CD4-positive, alpha-beta memory T cell (primary cell): ENCODE results near the gene CTNNA2. TPM values are rescaled to one million over a fixed set of nuclear protein-coding genes. Genes with fewer than 3 reads are reported as not detected.

Source experiments
- CTCF ChIA-PET: fragments of 350-600 bp; sonication (Branson Sonifier 250); formaldehyde crosslinking; loops from one replicate; lab custom pipeline; 2021; ENCODE audit warnings: inconsistent platforms; ENCODE audit not compliant: partially characterized antibody; lab: Charles Lee
- POLR2A ChIA-PET: fragments of 350-600 bp; sonication (Branson Sonifier 250); formaldehyde crosslinking; loops from one replicate; lab custom pipeline; 2021; ENCODE audit not compliant: partially characterized antibody; lab: Charles Lee
- DNase-seq, 5 donors: peaks; one replicate each; pipeline versions ENCODE4 v3.0.0 to v3.0.0-alpha.2; 2020 to 2022; ENCODE audit warnings: mixed read lengths in 1 of 5
- H3K27ac ChIP-seq: one replicate; pipeline ENCODE4 v1.7.0; 2013; ENCODE audit warnings: low read depth, low read length
- H3K27me3 ChIP-seq: 2 replicates; pipeline ENCODE4 v1.7.0; 2013; ENCODE audit warnings: mild to moderate bottlenecking, low read length, moderate library complexity; ENCODE audit not compliant: insufficient read depth
- H3K36me3 ChIP-seq: 2 replicates; pipeline ENCODE4 v1.7.0; 2013; ENCODE audit warnings: mild to moderate bottlenecking, low read length, moderate library complexity; ENCODE audit not compliant: insufficient read depth
- H3K4me1 ChIP-seq: 2 replicates; pipeline ENCODE4 v1.7.0; 2013; ENCODE audit warnings: mild to moderate bottlenecking, low read length, moderate library complexity; ENCODE audit not compliant: insufficient read depth
- H3K4me3 ChIP-seq, 2 donors: one replicate each; pipeline ENCODE4 v1.7.0; 2013; ENCODE audit warnings: low read length in 2 of 2, mild to moderate bottlenecking in 1 of 2
- H3K9me3 ChIP-seq, 2 donors: one replicate each; pipeline ENCODE4 v1.7.0; 2013; ENCODE audit warnings: low read length in 2 of 2, control low read depth in 1 of 2; ENCODE audit not compliant: control insufficient read depth in 1 of 2
- H3K27ac Mint-ChIP-seq, 7 donors: one replicate each; pipeline ENCODE4 v1.8.0; 2020 to 2021; ENCODE audit warnings: mixed read lengths in 7 of 7, mild to moderate bottlenecking in 6 of 7, inconsistent platforms in 3 of 7, moderate library complexity in 3 of 7
- H3K27me3 Mint-ChIP-seq, 2 donors: one replicate each; pipeline ENCODE4 v1.8.0; 2020 to 2021; ENCODE audit warnings: mixed read lengths in 2 of 2
- H3K36me3 Mint-ChIP-seq, 2 donors: one replicate each; pipeline ENCODE4 v1.8.0; 2020 to 2021; ENCODE audit warnings: mixed read lengths in 2 of 2, inconsistent platforms in 1 of 2, mild to moderate bottlenecking in 1 of 2
- H3K4me1 Mint-ChIP-seq, 4 donors: one replicate each; pipeline ENCODE4 v1.8.0; 2020 to 2021; ENCODE audit warnings: mixed read lengths in 4 of 4, mild to moderate bottlenecking in 1 of 4
- H3K4me3 Mint-ChIP-seq, 8 donors: one replicate each; pipeline ENCODE4 v1.8.0; 2020 to 2021; ENCODE audit warnings: mixed read lengths in 8 of 8, mild to moderate bottlenecking in 7 of 8, moderate library complexity in 6 of 8, inconsistent platforms in 3 of 8
- H3K9me3 Mint-ChIP-seq, 8 donors: one replicate each; pipeline ENCODE4 v1.8.0; 2020 to 2021; ENCODE audit warnings: mixed read lengths in 8 of 8, mild to moderate bottlenecking in 5 of 8, inconsistent platforms in 3 of 8, moderate library complexity in 1 of 8
- intact Hi-C: fragments of 100-400 bp; cut with micrococcal nuclease; formaldehyde crosslinking; loops from one replicate; pipeline ENCODE4 v1.15.1; 2023
- polyA plus RNA-seq, 2 donors: library from polyadenylated mRNA; unstranded; fragments of 300-500 nt; fragmentation: Illumina TruSeq; gene quantifications; one replicate each; pipeline ENCODE4 v1.2.3, GENCODE V29; 2021
- total RNA-seq, 2 experiments: library from RNA; stranded (reverse); gene quantifications; one replicate each; pipeline ENCODE4 v1.2.3, GENCODE V29; 2021

CTNNA2 gene
- total and polyA plus RNA-seq, 4 experiments from 2014 or later, result not detected

GRCh38 chr2:79860228-79861058 is 347.6 kb downstream of the CTNNA2 start:
- ChIA-PET POLR2A (no interaction called here), CTCF (no interaction called here)
- H3K36me3 ChIP-seq, result no peaks in the 10 kb centered on the region
- DNase-seq, result no peak
- no peak overlapping the region for H3K27ac ChIP-seq
- Mint-ChIP-seq H3K4me1 (no peaks in the 10 kb centered on the region), H3K36me3 (no peaks in the 10 kb centered on the region), H3K4me3 (no peak overlapping the region), H3K27me3 (no peaks in the 10 kb centered on the region), H3K27ac (no peak overlapping the region), H3K9me3 (peaks cover 0 to 22% (median 9%) of the 10 kb centered on the region in 8 donors)
- intact Hi-C loops, result no loop called here
- H3K9me3 ChIP-seq, result no peaks in the 10 kb centered on the region
- no peak overlapping the region for H3K4me3 ChIP-seq
- H3K27me3 ChIP-seq, result no peaks in the 10 kb centered on the region
- no peaks in the 10 kb centered on the region for H3K4me1 ChIP-seq

DNA sequence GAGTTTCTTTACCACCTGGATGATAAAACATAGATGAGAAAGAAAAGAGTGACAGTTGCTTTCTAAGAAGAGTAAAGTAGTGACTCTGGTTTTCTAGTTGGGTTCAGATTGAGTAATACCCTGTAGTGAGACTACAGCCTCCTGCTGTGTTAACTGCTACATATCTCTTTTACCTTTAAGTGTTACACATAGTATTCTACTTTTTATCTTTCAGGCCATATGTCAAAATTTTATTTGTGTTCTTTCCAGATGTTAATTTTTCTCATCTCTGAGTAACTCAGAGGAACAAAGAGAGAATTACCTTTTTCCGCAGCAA is 348.2 kb downstream of the CTNNA2 start:
- Histone ChIP-seq H3K36me3 (no peaks in the 10 kb centered on the region), H3K9me3 (no peaks in the 10 kb centered on the region), H3K4me3 (no peak overlapping the region), H3K4me1 (no peaks in the 10 kb centered on the region), H3K27me3 (no peaks in the 10 kb centered on the region), H3K27ac (no peak overlapping the region)
- no peaks in the 10 kb centered on the region for H3K36me3 Mint-ChIP-seq
- no peak overlapping the region for H3K27ac Mint-ChIP-seq
- H3K4me3 Mint-ChIP-seq, result no peak overlapping the region
- DNase-seq, result no peak
- peaks cover 0 to 18% (median 9%) of the 10 kb centered on the region in 8 donors for H3K9me3 Mint-ChIP-seq
- POLR2A ChIA-PET, result no interaction called here
- H3K4me1 Mint-ChIP-seq, result no peaks in the 10 kb centered on the region
- intact Hi-C loops, result no loop called here
- CTCF ChIA-PET, result no interaction called here
- no peaks in the 10 kb centered on the region for H3K27me3 Mint-ChIP-seq

DNA sequence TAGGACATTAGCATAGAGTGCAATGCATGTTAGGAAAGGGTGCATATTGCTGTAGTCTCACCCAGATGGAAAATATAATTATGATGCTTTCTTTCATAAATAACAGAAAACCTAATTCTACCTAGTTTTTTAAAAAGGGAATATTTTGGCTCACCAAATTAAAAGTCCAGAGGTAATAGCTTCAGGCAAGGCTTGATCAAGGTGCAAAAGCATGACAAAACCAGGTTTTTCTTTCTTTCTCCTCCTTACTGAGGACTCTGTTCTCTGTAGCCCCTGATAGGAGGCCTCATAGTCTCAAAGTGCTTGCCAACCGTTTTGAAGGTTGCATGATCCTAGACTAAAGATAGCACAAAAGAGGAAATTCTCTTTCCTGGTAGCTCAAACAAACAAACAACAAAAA is 349.9 kb downstream of the CTNNA2 start:
- no peaks in the 10 kb centered on the region for H3K36me3 Mint-ChIP-seq
- H3K9me3 ChIP-seq, result no peaks in the 10 kb centered on the region
- intact Hi-C loops, result no loop called here
- no peak overlapping the region for H3K4me3 Mint-ChIP-seq
- H3K9me3 Mint-ChIP-seq, result peaks cover 0 to 11% (median 7%) of the 10 kb centered on the region in 8 donors
- POLR2A ChIA-PET, result no interaction called here
- no peaks in the 10 kb centered on the region for H3K27me3 ChIP-seq
- H3K27me3 Mint-ChIP-seq, result no peaks in the 10 kb centered on the region
- no peaks in the 10 kb centered on the region for H3K36me3 ChIP-seq
- no peak overlapping the region for H3K4me3 ChIP-seq
- no peaks in the 10 kb centered on the region for H3K4me1 ChIP-seq
- no peak for DNase-seq
- CTCF ChIA-PET, result no interaction called here
- H3K27ac Mint-ChIP-seq, result no peak overlapping the region
- no peaks in the 10 kb centered on the region for H3K4me1 Mint-ChIP-seq
- H3K27ac ChIP-seq, result no peak overlapping the region

DNA sequence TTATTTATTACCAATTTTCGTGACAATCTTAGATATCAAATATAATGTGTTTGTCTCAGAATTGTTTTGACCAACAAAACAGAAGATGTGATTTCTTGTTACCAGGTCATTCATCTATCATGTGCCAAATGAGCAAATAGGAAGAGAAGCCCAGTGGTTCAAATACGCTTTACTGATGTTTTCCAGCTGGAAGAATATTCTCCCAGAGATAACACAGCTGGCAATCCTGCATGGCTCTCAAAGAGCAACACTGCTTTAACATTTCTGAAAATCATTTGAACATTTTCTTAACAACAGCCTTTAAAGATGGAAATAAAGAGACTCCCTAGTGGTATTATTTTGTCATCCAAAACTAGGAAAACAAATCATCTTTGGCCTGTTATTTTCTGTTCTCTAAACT is 359.8 kb downstream of the CTNNA2 start:
- Mint-ChIP-seq H3K36me3 (no peaks in the 10 kb centered on the region), H3K27ac (no peak overlapping the region), H3K27me3 (no peaks in the 10 kb centered on the region), H3K4me3 (no peak overlapping the region), H3K4me1 (no peaks in the 10 kb centered on the region), H3K9me3 (peaks cover 0 to 5% (median 0%) of the 10 kb centered on the region in 8 donors)
- Histone ChIP-seq H3K9me3 (peaks cover 0 to 4% of the 10 kb centered on the region in 2 donors), H3K27me3 (no peaks in the 10 kb centered on the region), H3K4me1 (no peaks in the 10 kb centered on the region), H3K27ac (no peak overlapping the region), H3K36me3 (no peaks in the 10 kb centered on the region), H3K4me3 (no peak overlapping the region)
- CTCF ChIA-PET, result no interaction called here
- intact Hi-C loops, result no loop called here
- POLR2A ChIA-PET, result no interaction called here
- no peak for DNase-seq

DNA sequence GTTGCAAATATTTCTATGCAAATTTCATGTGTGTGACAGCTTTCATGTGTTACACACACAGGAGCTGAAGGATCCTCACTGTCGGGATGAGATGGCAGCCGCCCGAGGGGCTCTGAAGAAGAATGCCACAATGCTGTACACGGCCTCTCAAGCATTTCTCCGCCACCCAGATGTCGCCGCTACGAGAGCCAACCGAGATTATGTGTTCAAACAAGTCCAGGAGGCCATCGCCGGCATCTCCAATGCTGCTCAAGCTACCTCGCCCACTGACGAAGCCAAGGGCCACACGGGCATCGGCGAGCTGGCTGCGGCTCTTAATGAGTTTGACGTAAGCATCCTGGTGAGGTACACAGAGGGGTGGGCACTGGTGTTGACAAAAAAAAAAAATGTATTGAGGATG is 361.2 kb downstream of the CTNNA2 start:
- no peaks in the 10 kb centered on the region for H3K27me3 Mint-ChIP-seq
- no peak overlapping the region for H3K4me3 Mint-ChIP-seq
- CTCF ChIA-PET, result no interaction called here

DNA sequence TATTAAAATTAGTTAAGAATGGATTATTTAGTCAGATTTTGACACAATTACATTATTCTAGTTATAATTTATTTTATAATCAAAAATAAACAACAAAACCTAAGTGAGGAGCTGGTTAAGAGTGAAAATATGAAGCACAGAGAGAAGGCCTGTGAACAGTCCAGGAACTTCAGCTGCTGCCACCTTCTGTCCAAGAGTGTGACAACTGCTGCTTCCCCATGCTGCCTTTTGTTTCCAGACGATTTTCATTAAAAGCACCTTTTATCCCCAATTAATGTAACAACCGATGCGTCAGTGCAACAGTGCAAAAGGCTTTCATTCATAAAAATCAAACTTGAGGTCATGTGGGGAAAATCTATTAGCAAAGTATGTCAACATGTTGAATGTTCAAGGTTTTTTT is 363.6 kb downstream of the CTNNA2 start:
- intact Hi-C loops, result no loop called here
- no peak overlapping the region for H3K27ac ChIP-seq
- H3K9me3 ChIP-seq, result peaks cover 0 to 4% of the 10 kb centered on the region in 2 donors
- no peaks in the 10 kb centered on the region for H3K36me3 ChIP-seq
- H3K4me1 ChIP-seq, result no peaks in the 10 kb centered on the region
- Mint-ChIP-seq H3K36me3 (no peaks in the 10 kb centered on the region), H3K27me3 (no peaks in the 10 kb centered on the region), H3K27ac (no peak overlapping the region), H3K4me3 (no peak overlapping the region), H3K9me3 (peaks cover 0 to 10% (median 3%) of the 10 kb centered on the region in 8 donors), H3K4me1 (no peaks in the 10 kb centered on the region)
- ChIA-PET CTCF (no interaction called here), POLR2A (no interaction called here)
- H3K27me3 ChIP-seq, result no peaks in the 10 kb centered on the region
- DNase-seq, result no peak
- H3K4me3 ChIP-seq, result no peak overlapping the region

More for the DNA sequence above, 361.2 kb downstream of the CTNNA2 start:
- peaks cover 0 to 8% (median 1%) of the 10 kb centered on the region in 8 donors for H3K9me3 Mint-ChIP-seq
- POLR2A ChIA-PET, result no interaction called here
- Histone ChIP-seq H3K4me3 (no peak overlapping the region), H3K4me1 (no peaks in the 10 kb centered on the region), H3K9me3 (peaks cover 0 to 4% of the 10 kb centered on the region in 2 donors), H3K27me3 (no peaks in the 10 kb centered on the region), H3K27ac (no peak overlapping the region), H3K36me3 (no peaks in the 10 kb centered on the region)
- H3K36me3 Mint-ChIP-seq, result no peaks in the 10 kb centered on the region
- intact Hi-C loops, result no loop called here
- H3K4me1 Mint-ChIP-seq, result no peaks in the 10 kb centered on the region
- DNase-seq, result no peak
- no peak overlapping the region for H3K27ac Mint-ChIP-seq

GRCh38 chr2:79882548-79882947 is 369.7 kb downstream of the CTNNA2 start:
- Mint-ChIP-seq H3K4me3 (no peak overlapping the region), H3K36me3 (no peaks in the 10 kb centered on the region), H3K27me3 (no peaks in the 10 kb centered on the region), H3K27ac (no peak overlapping the region), H3K4me1 (no peaks in the 10 kb centered on the region), H3K9me3 (peaks cover 0 to 11% (median 4%) of the 10 kb centered on the region in 8 donors)
- intact Hi-C loops, result no loop called here
- ChIA-PET CTCF (no interaction called here), POLR2A (no interaction called here)
- no peaks in the 10 kb centered on the region for H3K36me3 ChIP-seq
- no peaks in the 10 kb centered on the region for H3K4me1 ChIP-seq
- no peak for DNase-seq
- no peak overlapping the region for H3K27ac ChIP-seq
- H3K4me3 ChIP-seq, result no peak overlapping the region
- H3K27me3 ChIP-seq, result no peaks in the 10 kb centered on the region
- H3K9me3 ChIP-seq, result no peaks in the 10 kb centered on the region
